Body of pancreas (tissue), 4 donors: ENCODE measurements around the gene SKP1.

Source experiments
- POLR2A ChIP-seq, 3 donors: fragments of 450-650 bp; IDR thresholded peaks; one replicate each; pipeline ENCODE4 v1.6.1; 2016; ENCODE audit warnings: antibody characterized with exemption in 3 of 3, mild to moderate bottlenecking in 2 of 3
- TF ChIP-seq, protein P1 (sequence below), 7 experiments: fragments of 450-650 bp in 4 of 7; fragments of 200-600 bp in 3 of 7; sonication (generic) in 3 of 7; IDR thresholded peaks; one replicate each; pipeline ENCODE4 v1.5.1; 2016 to 2019; ENCODE audit warnings: antibody characterized with exemption in 7 of 7

DNA sequence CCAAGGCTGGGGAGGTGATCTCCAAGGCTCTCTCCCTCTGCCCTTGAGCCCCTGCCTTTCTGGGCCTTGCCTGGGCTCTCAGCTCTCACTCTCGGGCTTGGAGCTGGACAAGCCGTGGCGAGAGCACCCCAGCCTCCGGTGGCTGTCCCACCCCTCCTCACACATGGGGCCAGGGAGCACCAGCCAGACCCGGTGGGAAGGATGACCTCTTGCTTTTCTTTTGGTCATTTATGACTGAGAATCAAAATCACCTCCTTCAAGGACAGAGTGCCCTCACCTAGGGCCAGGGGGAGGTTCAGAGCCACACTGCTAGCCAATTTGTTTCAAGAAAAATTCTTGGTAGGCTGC is 48.1 kb downstream of the SKP1 start:
- TF ChIP-seq, protein P1, sequence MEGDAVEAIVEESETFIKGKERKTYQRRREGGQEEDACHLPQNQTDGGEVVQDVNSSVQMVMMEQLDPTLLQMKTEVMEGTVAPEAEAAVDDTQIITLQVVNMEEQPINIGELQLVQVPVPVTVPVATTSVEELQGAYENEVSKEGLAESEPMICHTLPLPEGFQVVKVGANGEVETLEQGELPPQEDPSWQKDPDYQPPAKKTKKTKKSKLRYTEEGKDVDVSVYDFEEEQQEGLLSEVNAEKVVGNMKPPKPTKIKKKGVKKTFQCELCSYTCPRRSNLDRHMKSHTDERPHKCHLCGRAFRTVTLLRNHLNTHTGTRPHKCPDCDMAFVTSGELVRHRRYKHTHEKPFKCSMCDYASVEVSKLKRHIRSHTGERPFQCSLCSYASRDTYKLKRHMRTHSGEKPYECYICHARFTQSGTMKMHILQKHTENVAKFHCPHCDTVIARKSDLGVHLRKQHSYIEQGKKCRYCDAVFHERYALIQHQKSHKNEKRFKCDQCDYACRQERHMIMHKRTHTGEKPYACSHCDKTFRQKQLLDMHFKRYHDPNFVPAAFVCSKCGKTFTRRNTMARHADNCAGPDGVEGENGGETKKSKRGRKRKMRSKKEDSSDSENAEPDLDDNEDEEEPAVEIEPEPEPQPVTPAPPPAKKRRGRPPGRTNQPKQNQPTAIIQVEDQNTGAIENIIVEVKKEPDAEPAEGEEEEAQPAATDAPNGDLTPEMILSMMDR (IDR thresholded peaks at IDR 0.05): no peak
- TF ChIP-seq POLR2A (IDR thresholded peaks at IDR 0.05): no peak
